Ovary (tissue), 9 donors: ENCODE data around the gene COX10. TPM values are rescaled to one million over a fixed set of nuclear protein-coding genes. Genes with fewer than 3 reads are reported as not detected.

Source experiments
- DNase-seq, 5 donors: peaks; one replicate each; pipeline ENCODE4 v3.0.0-alpha.2; 2019 to 2020
- H3K27ac ChIP-seq, 2 donors: fragments of 200-600 bp; one replicate each; pipeline versions ENCODE4 v1.5.1 to v1.8.0; 2019 to 2022
- H3K27me3 ChIP-seq: fragments of 200-600 bp; one replicate; pipeline ENCODE4 v1.8.0; 2022
- H3K36me3 ChIP-seq: fragments of 200-600 bp; sonication (generic); one replicate; pipeline ENCODE4 v1.5.1; 2019
- H3K4me1 ChIP-seq: one replicate; pipeline ENCODE4 v1.8.1; 2013; ENCODE audit warnings: mild to moderate bottlenecking, moderate library complexity; ENCODE audit not compliant: insufficient read depth
- H3K4me3 ChIP-seq: fragments of 200-600 bp; sonication (generic); one replicate; pipeline ENCODE4 v1.5.1; 2017
- H3K9me3 ChIP-seq, 2 donors: fragments of 200-600 bp in 1 of 2; sonication (generic) in 1 of 2; one replicate each; pipeline versions ENCODE4 v1.5.1 to v1.8.1; 2013 to 2019; ENCODE audit warnings: mild to moderate bottlenecking in 1 of 2, moderate library complexity in 1 of 2
- CTCF ChIP-seq, 3 donors: fragments of 450-650 bp in 2 of 3; fragments of 200-600 bp in 1 of 3; IDR thresholded peaks; one replicate each; pipeline versions ENCODE4 v1.5.1 to v1.8.0; 2016 to 2022; ENCODE audit warnings: antibody characterized with exemption in 3 of 3, mild to moderate bottlenecking in 1 of 3
- EP300 ChIP-seq: sonication (generic); formaldehyde crosslinking; IDR thresholded peaks from one replicate; pipeline ENCODE4 v1.6.1; 2017; ENCODE audit warnings: antibody characterized with exemption
- POLR2A ChIP-seq: fragments of 450-650 bp; IDR thresholded peaks from one replicate; pipeline ENCODE4 v1.6.1; 2017; ENCODE audit warnings: antibody characterized with exemption, mild to moderate bottlenecking, moderate library complexity
- WGBS, 3 donors: extraction: QIAGEN DNeasy Blood & Tissue Kit in 1 of 3; methylation state at CpG; one replicate each; pipeline versions ENCODE4 v1.1.5 to v1.1.7; 2013 to 2017; 5-methylcytosine and 5-hydroxymethylcytosine counted together
- intact Hi-C, 4 donors: fragments of 100-400 bp; cut with DNase I; formaldehyde crosslinking; loops; one replicate each; pipeline versions ENCODE4 v1.11.0 to v1.15.1; 2022 to 2023
- polyA plus RNA-seq, 2 donors: library from polyadenylated mRNA; stranded (reverse); fragments of 200-250 nt in 1 of 2; fragments of 350-450 nt in 1 of 2; fragmentation: Illumina TruSeq in 1 of 2; extraction: RNeasy Lipid Tissue Mini Kit (QIAGEN cat#74804) in 1 of 2; gene quantifications; one replicate each; pipeline ENCODE4 v1.2.3, GENCODE V29; 2013 to 2014
- total RNA-seq, 7 donors: library from RNA; depleted of rRNA in 2 of 7; stranded (reverse); fragments of >200 nt in 2 of 7; fragmentation: NEBNext Ultra II Directional in 3 of 7; extraction: Animal tissue kit (Norgen Biotek cat#: 25700) in 3 of 7; gene quantifications; one replicate each; pipeline versions ENCODE4 v1.1.0 to v1.2.4, GENCODE V29; 2016 to 2023
- donor health status: DM: no; HTN: no; CAD: no; lungs with moderate emphysema.
- donor health status: DM: no; HTN: no; CAD: no.
- donor health status: Bipolar disorder and iron deficiency.
- donor health status: DM: yes; HTN: yes; CAD: no.
- donor health status: DM: no; HTN: no; CAD: no.
- donor health status: DM: yes; HTN: yes; CAD: no.

COX10 gene
- total and polyA plus RNA-seq, 9 donors = 5.1 to 15.3 (median 11.7) TPM

- no peaks in the 10 kb centered on the region for H3K36me3 ChIP-seq
- H3K27ac ChIP-seq = no peak overlapping the region
- H3K4me1 ChIP-seq = no peaks in the 10 kb centered on the region
- TF ChIP-seq CTCF (IDR thresholded peaks at IDR 0.05) (no peak), EP300 (no peak), POLR2A (no peak)
- 90 to 96% (median 94%) methylated on average over 11 to 12 of the region's 12 CpGs for WGBS, 3 donors
- H3K4me3 ChIP-seq = no peak overlapping the region
- intact Hi-C loops = no loop called here
- no peaks in the 10 kb centered on the region for H3K9me3 ChIP-seq
- no peaks in the 10 kb centered on the region for H3K27me3 ChIP-seq
- DNase-seq = no peak
Measured at GRCh38 chr17:14212401-14212800, 143.1 kb downstream of the COX10 start.

GRCh38 chr17:14214271-14214670 is 145.0 kb downstream of the COX10 start:
- Histone ChIP-seq H3K27me3 (no peaks in the 10 kb centered on the region), H3K9me3 (no peaks in the 10 kb centered on the region), H3K36me3 (no peaks in the 10 kb centered on the region), H3K4me1 (no peaks in the 10 kb centered on the region), H3K27ac (no peak overlapping the region), H3K4me3 (no peak overlapping the region)
- intact Hi-C loops = no loop called here
- TF ChIP-seq EP300 (no peak), POLR2A (no peak), CTCF (IDR thresholded peaks at IDR 0.05) (no peak)
- WGBS, 3 donors = 93 to 94% (median 94%) methylated on average over 2 of the region's 2 CpGs
- DNase-seq = no peak

GRCh38 chr17:14222611-14223010 is 153.3 kb downstream of the COX10 start:
- Histone ChIP-seq H3K4me3 (no peak overlapping the region), H3K36me3 (no peaks in the 10 kb centered on the region), H3K9me3 (no peaks in the 10 kb centered on the region), H3K4me1 (no peaks in the 10 kb centered on the region), H3K27ac (no peak overlapping the region), H3K27me3 (no peaks in the 10 kb centered on the region)
- TF ChIP-seq EP300 = no peak
- no peak for TF ChIP-seq POLR2A
- TF ChIP-seq CTCF (IDR thresholded peaks at IDR 0.05) = no peak
- intact Hi-C loops = no loop called here
- 82 to 86% (median 83%) methylated on average over 4 of the region's 4 CpGs for WGBS, 3 donors
- DNase-seq = no peak

GRCh38 chr17:14225254-14225980 is 156.1 kb downstream of the COX10 start:
- WGBS, 3 donors = 65 to 78% (median 76%) methylated on average over 10 of the region's 10 CpGs
- H3K27me3 ChIP-seq = no peaks in the 10 kb centered on the region
- DNase-seq = no peak
- peaks cover 2% of the 10 kb centered on the region for H3K4me1 ChIP-seq
- no peaks in the 10 kb centered on the region for H3K9me3 ChIP-seq
- intact Hi-C loops = no loop called here
- no peak overlapping the region for H3K27ac ChIP-seq
- H3K36me3 ChIP-seq = no peaks in the 10 kb centered on the region
- no peak overlapping the region for H3K4me3 ChIP-seq
- TF ChIP-seq CTCF (IDR thresholded peaks at IDR 0.05) = no peak
- no peak for TF ChIP-seq POLR2A
- TF ChIP-seq EP300 = no peak
